Medulla oblongata (tissue), 1 donor: ENCODE results near the gene MAGI2.

ENCODE experiments used
- DNase-seq: peaks from one replicate; pipeline ENCODE4 v3.0.0-alpha.2; 2015; ENCODE audit errors: extremely low spot score

MAGI2 gene

GRCh38 chr7:79302293-79302692, 151.2 kb downstream of the MAGI2 start:
- DNase-seq = no peak

- DNase-seq = no peak
Measured at GRCh38 chr7:79301419-79301818, 152.0 kb downstream of the MAGI2 start.

- DNase-seq = no peak
Measured at GRCh38 chr7:79300573-79300972, 152.9 kb downstream of the MAGI2 start.

GRCh38 chr7:79298145-79298760, 155.2 kb downstream of the MAGI2 start:
- peak; percentile 88 for DNase-seq

- no peak for DNase-seq
Measured at GRCh38 chr7:79296553-79297320, 156.7 kb downstream of the MAGI2 start.

GRCh38 chr7:79293655-79294142, 159.8 kb downstream of the MAGI2 start:
- DNase-seq = no peak

GRCh38 chr7:79292834-79293233, 160.6 kb downstream of the MAGI2 start:
- peak; percentile 18 for DNase-seq

- DNase-seq = no peak
Measured at GRCh38 chr7:79291498-79291865, 162.0 kb downstream of the MAGI2 start.

GRCh38 chr7:79290841-79291497, 162.5 kb downstream of the MAGI2 start:
- no peak for DNase-seq

GRCh38 chr7:79290398-79290797, 163.1 kb downstream of the MAGI2 start:
- no peak for DNase-seq

- no peak for DNase-seq
Measured at GRCh38 chr7:79288655-79289054, 164.8 kb downstream of the MAGI2 start.

- peak; percentile 32 for DNase-seq
Measured at GRCh38 chr7:79287981-79288380, 165.5 kb downstream of the MAGI2 start.

GRCh38 chr7:79286181-79286580, 167.3 kb downstream of the MAGI2 start:
- no peak for DNase-seq

- DNase-seq = no peak
Measured at GRCh38 chr7:79285756-79286155, 167.7 kb downstream of the MAGI2 start.

GRCh38 chr7:79284211-79284610, 169.3 kb downstream of the MAGI2 start:
- DNase-seq = no peak

- no peak for DNase-seq
Measured at GRCh38 chr7:79282882-79283602, 170.4 kb downstream of the MAGI2 start.

GRCh38 chr7:79282070-79282694, 171.3 kb downstream of the MAGI2 start:
- DNase-seq = peak; percentile 85

- no peak for DNase-seq
Measured at GRCh38 chr7:79281426-79281825, 172.0 kb downstream of the MAGI2 start.

GRCh38 chr7:79272938-79273337, 180.5 kb downstream of the MAGI2 start:
- DNase-seq = no peak

- peak; percentile 57 for DNase-seq
Measured at GRCh38 chr7:79272066-79272669, 181.3 kb downstream of the MAGI2 start.

- peak; percentile 15 for DNase-seq
Measured at GRCh38 chr7:79268730-79269129, 184.7 kb downstream of the MAGI2 start.
